ENCODE data around the gene SMIM36.
"Not testable (repeated sequence)": the region's sequence is repeated elsewhere in the genome, so short reads cannot be mapped to it uniquely, and the experiment has no call there.

Gene SMIM36

DNA sequence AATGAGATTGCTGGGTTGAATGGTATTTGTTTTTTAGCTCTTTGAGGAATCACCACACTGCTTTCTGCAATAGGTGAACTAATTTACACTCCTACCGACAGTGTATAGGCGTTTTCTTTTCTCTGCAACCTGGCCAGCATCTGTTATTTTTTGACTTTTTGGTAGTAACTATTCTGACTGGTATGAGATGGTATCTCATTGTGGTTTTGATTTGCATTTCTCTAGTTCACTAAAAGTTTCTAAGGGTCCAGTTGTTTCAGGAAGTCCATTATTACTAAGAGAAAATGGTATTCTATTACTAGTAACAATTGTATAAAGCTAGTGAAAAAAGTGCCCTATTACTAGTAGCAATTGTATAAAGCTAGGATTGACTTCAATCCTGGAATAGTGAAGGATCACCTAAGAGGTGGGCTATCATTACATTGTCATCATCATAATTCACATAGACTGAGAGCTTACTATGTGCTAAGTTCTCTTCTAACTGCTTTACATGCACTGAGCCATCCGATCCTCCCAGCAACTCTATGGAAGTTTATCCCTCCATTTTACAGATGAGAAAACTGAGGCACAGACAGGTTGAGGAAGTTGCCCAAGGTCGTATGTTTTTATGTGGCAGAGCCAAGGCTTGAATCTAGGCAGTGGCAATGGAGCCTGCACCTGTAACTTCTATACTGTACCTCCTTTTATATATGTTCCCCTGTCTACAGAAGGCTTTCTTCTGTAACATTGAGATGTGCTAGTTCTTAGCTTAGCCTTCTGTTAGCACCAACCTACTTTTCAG lies 13.4 kb upstream of the SMIM36 start:
- DNase-seq (ENCODE audit: low spot score) = no peak
- no peak overlapping the region for H3K27ac ChIP-seq
- no peak overlapping the region for H3K4me3 ChIP-seq
- TF ChIP-seq, protein P1, sequence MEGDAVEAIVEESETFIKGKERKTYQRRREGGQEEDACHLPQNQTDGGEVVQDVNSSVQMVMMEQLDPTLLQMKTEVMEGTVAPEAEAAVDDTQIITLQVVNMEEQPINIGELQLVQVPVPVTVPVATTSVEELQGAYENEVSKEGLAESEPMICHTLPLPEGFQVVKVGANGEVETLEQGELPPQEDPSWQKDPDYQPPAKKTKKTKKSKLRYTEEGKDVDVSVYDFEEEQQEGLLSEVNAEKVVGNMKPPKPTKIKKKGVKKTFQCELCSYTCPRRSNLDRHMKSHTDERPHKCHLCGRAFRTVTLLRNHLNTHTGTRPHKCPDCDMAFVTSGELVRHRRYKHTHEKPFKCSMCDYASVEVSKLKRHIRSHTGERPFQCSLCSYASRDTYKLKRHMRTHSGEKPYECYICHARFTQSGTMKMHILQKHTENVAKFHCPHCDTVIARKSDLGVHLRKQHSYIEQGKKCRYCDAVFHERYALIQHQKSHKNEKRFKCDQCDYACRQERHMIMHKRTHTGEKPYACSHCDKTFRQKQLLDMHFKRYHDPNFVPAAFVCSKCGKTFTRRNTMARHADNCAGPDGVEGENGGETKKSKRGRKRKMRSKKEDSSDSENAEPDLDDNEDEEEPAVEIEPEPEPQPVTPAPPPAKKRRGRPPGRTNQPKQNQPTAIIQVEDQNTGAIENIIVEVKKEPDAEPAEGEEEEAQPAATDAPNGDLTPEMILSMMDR (IDR thresholded peaks at IDR 0.05) = no peak

DNA sequence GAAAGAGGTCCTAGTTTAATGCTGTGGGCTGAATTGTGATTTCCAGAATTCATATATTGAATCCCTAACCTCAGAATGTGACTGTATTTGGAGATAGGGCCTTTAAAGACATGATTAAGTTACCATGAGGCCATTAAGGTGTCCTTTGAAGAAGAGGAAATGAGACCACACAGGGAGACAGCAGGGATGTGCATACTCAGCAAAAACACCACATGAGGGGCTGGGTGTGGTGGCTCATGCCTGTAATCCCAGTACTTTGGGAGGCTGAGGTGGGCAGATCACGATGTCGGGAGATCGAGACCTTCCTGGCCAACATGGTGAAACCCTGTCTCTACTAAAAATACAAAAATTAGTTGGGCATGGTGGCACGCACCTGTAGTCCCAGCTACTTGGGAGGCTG lies 11.8 kb upstream of the SMIM36 start:
- not testable (repeated sequence) for H3K4me3 ChIP-seq; DNase-seq (ENCODE audit: low spot score); H3K27ac ChIP-seq

DNA sequence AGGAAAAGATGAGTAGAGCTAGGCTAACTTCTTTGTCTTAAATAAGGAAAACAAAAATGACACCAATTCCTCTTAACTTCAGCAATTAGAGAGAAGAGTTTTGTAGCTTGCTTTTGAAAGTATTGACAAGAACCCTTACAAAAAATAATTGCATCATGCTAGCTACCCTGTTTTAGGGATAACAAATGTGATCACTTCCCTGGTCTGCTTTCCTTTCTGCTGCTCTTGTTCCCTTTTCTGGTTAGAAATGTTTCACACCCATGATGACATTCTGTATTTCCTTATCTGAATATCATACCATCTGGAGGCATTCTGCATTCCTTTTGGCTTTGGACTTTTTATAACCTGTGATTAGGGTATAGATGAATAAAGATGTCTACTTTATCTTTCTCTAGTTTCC lies 9.9 kb upstream of the SMIM36 start:
- no peak overlapping the region for H3K4me3 ChIP-seq
- no peak overlapping the region for H3K27ac ChIP-seq
- TF ChIP-seq, protein P1 (IDR thresholded peaks at IDR 0.05) = no peak
- no peak for DNase-seq (ENCODE audit: low spot score)

DNA sequence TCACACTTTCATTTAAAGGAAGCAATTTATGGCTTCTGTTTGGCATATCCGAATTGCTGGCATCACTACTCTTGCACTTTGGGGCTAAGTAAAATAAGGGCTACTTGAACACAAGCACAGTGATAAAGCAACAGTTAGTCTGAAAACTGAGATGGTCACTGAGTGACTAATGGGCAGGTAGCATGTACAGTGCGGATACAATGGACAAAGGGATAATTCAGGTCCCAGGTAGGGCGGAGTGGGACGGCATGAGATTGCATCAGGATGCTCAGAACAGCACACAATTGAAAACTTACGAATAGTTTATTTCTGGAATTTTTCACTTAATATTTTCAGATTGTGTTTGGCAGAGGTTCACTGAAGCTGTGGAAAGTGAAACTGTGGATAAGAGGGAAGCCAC lies 9.2 kb upstream of the SMIM36 start:
- no peak for DNase-seq (ENCODE audit: low spot score)
- no peak overlapping the region for H3K27ac ChIP-seq
- TF ChIP-seq, protein P1 (IDR thresholded peaks at IDR 0.05) = no peak
- no peak overlapping the region for H3K4me3 ChIP-seq

DNA sequence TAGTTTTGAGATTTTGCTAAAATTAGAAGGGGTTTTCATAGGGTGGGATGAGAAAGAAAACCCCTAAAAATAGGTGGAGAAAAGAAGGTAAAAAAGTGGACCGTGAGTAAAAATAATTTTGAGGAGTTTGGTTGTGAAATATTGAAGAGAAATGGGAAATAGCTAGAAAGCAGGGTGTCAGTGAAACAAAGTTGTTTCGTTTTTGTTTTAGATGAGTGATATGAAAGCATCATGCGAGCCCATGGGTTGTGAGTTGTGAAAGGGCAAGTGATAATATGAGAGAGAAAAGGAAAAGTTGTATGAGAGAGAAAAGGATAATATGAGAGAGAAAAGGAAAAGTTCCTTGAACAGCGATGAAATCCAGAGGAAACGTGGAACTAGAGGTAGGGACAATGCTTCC lies 7.3 kb upstream of the SMIM36 start:
- DNase-seq (ENCODE audit: low spot score) = no peak
- TF ChIP-seq, protein P1 (IDR thresholded peaks at IDR 0.05) = no peak
- no peak overlapping the region for H3K27ac ChIP-seq

DNA sequence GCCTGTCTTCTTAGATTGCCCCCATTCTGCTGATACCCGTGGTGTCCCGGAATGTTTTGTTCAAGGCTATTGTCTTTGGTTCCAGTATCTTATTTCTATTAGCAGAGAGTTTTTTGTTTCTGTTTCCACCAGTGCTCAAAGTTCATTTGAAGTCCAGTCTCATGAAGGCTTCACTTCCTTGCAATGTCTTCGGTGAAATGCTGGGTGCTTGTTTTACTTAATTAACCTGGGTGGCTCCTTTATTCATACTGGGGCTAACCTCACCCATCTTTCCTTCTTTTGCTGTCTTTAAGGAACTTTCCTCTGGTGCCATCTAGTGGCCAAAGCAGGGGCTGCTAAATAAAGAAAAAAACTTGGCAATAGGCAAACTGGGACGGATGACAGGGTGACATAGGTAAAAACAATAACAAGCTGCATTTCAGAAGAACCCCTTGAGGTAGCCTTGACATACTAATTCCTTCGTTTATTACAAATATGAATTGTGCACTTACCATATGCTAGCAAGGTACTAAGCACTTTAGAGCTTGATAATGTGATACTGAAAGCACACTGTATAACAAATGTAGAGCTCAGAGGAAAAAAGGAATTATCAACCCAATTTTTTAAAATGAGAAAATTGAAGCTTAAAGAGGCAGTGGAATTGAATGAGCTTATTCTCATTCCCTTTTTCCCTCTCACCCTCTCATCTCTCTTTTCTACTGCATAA lies 2.8 kb upstream of the SMIM36 start:
- TF ChIP-seq, protein P1 (IDR thresholded peaks at IDR 0.05) = peak; percentile 82
- no peak overlapping the region for H3K4me3 ChIP-seq
- no peak for DNase-seq (ENCODE audit: low spot score)
- no peak overlapping the region for H3K27ac ChIP-seq

More for the DNA sequence above, 7.3 kb upstream of the SMIM36 start:
- no peak overlapping the region for H3K4me3 ChIP-seq

DNA sequence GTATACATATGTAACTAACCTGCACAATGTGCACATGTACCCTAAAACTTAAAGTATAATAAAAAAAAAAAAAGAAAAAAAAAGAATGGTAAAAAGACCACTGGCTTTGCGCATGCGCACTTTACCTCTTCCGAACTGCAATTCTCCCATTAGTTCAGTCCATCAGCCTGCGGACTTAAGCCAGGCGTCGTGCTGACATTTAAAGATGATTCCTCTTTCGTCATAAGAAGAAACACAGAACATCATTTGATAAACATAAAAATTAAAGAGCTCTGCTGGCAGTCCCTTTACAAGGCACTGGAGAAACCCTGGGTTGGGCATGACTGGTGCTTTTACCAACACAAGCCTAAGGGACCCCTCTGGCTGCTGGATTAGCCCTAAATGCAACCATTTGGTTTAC lies 3.6 kb downstream of the SMIM36 start:
- H3K27ac ChIP-seq = not testable (repeated sequence)

DNA sequence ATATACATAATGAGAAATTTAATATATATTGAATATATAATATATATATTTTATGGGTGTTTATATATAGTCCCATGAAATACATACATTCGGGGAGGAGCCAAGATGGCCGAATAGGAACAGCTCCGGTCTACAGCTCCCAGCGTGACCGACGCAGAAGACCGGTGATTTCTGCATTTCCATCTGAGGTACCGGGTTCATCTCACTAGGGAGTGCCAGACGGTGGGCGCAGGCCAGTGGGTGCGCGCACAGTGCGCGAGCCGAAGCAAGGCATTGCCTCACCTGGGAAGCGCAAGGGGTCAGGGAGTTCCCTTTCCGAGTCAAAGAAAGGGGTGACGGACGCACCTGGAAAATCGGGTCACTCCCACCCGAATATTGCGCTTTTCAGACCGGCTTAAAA lies 9.6 kb downstream of the SMIM36 start:
- not testable (repeated sequence) for DNase-seq (ENCODE audit: low spot score); H3K4me3 ChIP-seq; H3K27ac ChIP-seq

More for the DNA sequence above, 3.6 kb downstream of the SMIM36 start:
- DNase-seq (ENCODE audit: low spot score); H3K4me3 ChIP-seq: not testable (repeated sequence)
